GM04503 (cell line): ENCODE measurements around the gene SLC35E3.

ENCODE experiments used
- DNase-seq: peaks from one replicate; pipeline ENCODE4 v3.0.0-alpha.2; 2012; ENCODE audit warnings: low read depth

Gene SLC35E3

DNA sequence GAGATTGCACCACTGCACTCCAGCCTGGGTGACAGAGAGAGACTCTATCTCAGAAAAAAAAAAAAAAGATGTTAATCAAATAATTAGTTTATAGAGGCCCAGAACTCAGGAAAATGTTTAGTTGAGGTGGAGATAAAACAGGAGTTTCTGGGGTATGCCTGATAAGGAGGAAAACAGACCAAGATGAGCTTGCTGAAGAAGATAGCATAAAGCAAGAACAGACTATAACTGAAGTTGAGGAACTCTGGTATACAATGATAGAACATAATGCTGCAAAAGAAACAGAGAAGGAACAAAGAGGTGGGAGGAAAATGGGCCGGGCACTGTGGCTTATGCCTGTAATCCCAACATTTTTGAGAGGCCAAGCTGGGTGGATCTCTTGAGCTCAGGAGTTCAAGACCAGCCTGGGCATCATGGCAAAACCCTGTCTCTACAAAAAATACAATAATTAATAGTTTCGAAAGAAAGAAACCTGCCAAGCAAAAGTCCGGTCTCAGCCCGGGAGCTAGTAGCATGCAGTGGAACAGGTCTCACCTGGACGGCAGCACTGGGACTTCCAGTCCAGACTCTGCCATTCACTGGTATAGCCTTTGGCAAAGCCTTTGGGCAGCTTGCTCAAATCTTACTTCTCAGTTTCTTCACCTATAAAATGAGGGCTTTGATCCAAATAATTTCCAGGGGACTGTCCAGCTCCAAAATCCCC, 25.4 kb downstream of the SLC35E3 start:
- DNase-seq, result no peak

GRCh38 chr12:68772714-68773113, 26.7 kb downstream of the SLC35E3 start:
- DNase-seq, result no peak

- DNase-seq, result no peak
These were observed 27.6 kb downstream of the SLC35E3 start for GRCh38 chr12:68773582-68773981.

GRCh38 chr12:68775121-68775630, 29.2 kb downstream of the SLC35E3 start:
- no peak for DNase-seq

- no peak for DNase-seq
These were observed 31.1 kb downstream of the SLC35E3 start for GRCh38 chr12:68776976-68777610.

- no peak for DNase-seq
These were observed 33.3 kb downstream of the SLC35E3 start for GRCh38 chr12:68779280-68779679.

- no peak for DNase-seq
These were observed 34.8 kb downstream of the SLC35E3 start for GRCh38 chr12:68780731-68781130.

DNA sequence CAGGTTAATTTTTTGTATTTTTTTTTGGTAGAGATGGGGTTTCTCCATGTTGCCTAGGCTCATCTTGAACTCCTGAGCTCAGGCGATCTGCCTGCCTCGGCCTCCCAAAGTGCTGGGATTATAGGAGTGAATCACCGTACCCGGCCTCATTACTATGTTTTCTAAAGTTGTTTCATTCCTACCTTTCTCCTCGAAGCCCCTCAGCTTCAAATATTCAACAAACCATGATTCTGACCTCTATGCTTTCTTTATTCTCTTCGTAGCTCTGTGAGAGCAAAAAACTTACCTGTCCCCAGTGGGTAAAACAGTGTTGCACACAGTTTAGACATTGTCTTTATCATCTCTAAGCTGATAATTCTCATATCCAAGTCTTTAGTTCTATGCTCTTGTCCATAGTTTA, 35.8 kb downstream of the SLC35E3 start:
- DNase-seq, result no peak

GRCh38 chr12:68784015-68784414, 38.0 kb downstream of the SLC35E3 start:
- no peak for DNase-seq

DNA sequence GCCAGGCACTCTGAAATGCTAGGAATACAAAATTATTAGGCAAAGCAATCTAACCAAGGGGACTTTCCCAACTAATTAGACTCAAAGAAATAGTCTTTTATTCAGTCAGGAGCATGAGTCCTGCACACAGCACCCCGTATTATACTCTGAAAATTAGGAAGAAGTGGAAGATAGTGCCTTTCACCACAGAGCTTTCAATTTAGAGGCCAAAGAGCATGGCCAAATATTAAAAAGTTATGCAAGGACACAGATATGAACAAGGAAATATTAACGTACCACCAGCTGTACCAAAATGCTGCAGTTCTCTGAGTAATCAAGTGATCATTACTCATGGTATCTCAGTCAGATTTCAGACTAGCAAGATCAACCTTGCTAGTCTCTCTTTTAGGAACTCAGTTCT, 39.4 kb downstream of the SLC35E3 start:
- no peak for DNase-seq

DNA sequence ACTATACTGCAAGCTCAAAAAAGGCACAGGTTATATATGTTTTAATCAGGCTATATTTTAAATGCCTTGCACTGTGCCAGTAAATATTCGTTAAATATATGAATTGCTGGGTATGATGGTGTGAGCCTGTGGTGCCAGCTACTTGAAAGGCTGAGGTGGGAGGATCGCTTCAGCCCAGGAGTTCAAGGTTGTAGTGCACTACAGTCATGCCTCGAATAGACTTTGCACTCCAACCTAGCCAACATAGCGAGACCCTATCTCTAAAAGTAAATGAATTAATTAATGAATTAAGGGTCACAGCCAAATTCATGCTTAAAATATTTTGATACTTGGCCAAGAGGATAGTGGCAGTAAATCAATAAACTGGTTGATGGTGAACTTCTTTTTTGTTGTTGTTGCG, 39.8 kb downstream of the SLC35E3 start:
- no peak for DNase-seq

DNA sequence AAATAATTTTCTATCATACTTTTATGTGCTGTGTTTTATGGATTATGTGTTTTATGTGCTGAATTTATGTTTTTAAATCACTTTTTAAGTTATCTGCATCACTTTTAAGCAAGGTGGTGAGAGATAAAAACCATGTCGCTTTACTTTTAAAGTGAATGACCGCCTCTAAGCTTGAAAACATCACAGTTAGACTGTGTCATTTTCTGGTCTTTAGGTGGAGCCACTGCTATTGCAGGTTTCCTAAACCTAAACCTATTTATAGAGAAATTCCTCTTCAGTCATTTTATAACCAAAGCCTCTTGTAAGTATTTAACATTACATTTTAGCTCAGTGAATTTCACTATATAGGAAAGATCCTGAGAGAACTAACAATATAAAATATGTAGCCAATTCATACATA, 41.0 kb downstream of the SLC35E3 start:
- DNase-seq, result no peak

DNA sequence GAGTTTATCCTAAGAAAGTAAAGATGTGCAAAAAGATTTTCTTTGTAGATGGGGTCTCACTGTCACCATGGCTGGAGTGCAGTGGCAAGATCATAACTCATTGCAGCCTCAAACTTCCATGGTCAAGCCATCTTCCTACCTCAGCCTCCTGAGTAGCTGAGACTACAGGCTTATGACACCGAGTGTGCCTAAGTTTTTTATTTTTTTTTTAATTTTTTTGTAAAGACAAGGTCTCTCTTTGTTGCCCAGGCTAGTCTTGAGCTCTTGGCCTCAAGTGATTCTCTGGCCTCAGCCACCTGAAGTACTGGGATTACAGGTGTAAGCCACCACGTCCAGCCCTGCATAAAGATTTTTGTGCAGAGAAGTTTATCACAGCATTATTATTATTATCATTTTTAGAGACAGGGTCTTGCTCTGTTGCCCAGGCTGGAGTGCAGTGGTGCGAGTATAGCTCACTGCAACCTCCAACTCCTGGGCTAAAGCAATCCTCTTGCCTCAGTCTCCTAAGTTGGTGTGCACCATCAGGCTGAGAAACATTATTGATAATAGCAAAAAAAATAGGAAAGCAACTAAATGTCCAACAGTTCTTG, 42.7 kb downstream of the SLC35E3 start:
- DNase-seq, result no peak

- no peak for DNase-seq
These were observed 43.3 kb downstream of the SLC35E3 start for GRCh38 chr12:68789144-68789878.

DNA sequence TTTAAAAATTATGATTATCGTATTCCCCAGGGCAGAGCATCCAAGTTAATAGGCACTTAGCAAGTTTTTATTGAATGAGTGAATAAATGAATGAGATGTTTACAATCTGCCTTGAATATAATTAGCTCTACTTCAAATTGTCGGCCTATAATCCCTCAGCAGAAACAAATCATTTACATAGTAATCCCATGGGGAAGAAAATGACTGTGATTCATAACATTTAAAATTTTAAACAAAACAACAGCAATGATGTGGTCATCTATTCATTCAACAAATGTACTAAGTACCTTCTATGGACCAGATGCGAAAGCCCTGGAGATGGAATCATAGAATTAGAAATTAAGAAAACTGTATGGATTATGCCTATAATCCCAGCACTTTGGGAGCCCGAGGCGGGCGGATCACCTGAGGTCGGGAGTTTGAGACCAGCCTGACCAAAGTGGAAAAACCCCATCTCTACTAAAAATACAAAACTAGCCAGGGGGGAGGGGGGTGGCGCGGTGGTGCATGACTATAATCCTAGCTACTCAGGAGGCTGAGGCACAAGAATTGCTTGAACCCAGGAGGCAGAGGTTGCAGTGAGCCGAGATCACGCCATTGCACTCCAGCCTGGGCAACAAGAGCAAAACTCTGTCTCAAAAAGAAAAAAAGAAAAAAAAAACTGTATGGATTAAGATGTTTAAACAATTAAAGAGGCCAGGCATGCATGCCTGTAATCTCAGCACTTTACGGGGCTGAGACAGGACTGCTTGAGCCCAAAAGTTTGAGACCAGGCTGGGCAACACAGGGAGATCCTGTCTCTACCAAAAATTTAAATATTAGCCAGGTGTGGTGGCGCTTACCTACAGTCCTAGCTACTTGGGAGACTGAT, 44.3 kb downstream of the SLC35E3 start:
- no peak for DNase-seq

- DNase-seq, result no peak
These were observed 44.9 kb downstream of the SLC35E3 start for GRCh38 chr12:68790952-68791234.

- DNase-seq, result no peak
These were observed 46.0 kb downstream of the SLC35E3 start for GRCh38 chr12:68791897-68792481.

GRCh38 chr12:68792952-68793351, 47.0 kb downstream of the SLC35E3 start:
- no peak for DNase-seq

DNA sequence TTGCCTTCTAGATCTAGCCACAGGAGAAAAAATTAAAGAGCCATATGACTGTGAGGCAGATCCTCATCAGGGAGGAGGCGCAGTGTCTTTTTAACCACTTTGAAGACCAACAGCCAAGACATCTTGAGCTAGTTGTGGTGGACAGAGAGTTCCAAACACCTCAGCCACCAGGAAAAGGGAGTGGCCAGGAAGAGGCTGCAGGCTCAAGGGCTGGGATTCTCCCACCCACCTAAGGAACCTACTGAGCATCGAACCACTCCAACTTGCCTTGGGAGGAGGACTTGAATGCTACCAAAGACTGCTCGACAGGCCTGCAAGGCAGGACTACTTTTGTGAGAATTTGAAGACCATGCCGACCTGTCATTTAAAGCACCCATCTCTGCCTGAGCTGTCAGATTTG, 47.5 kb downstream of the SLC35E3 start:
- no peak for DNase-seq

GRCh38 chr12:68793975-68794652, 48.1 kb downstream of the SLC35E3 start:
- DNase-seq, result no peak

DNA sequence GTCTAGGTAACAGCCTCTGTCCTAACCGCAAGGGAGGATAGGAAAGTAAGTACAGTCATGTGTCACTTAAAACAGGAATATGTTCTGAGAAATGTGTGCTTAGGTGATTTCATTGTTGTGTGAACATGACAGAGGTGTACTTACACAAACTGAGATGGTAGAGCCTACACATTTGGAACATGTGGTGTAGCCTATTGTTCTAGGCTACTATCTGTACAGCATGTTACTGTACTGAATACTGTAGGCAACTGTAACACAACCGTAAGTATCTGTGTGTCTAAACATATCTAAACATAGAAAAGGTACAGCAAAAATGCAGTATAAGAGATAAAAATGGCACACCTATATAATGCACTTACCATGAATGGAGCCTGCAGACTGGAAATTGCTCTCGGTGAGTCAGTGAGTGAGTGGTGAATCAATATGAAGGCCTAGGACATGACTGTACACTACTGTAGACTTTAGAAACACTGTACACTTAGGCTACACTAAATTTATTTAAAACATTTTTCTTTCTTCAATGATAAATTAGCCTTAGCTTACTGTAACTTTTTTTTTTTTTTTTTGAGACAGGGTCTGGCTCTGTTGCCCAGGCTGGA, 48.8 kb downstream of the SLC35E3 start:
- DNase-seq, result no peak
